ENCODE measurements around the gene ACRBP. TPM values are rescaled to one million over a fixed set of nuclear protein-coding genes. Genes with fewer than 3 reads are reported as not detected.

The ACRBP gene
- total RNA-seq, 1 experiment from 2014 or later = 4.2 TPM

DNA sequence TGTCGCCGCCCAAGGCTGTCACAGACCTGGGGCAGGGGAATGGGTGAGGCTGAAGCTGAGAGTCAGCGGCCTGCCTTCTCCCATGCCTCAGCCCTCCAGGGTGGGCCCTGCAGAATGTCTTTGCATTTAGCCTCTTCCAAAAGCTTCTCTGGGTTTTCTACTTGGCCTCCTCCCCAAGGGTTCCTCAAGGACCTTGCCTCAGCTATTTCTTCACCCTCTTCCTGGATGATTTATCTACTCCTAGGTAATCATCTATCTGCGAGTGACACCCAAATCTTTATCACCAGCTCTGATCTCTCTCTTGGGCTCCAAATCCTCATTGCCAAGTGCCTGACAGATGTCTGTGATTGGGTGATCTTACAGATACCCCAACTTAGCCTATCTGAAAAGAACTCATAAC, 6.7 kb downstream of the ACRBP start:
- POLR2A ChIA-PET (ENCODE audit: unreplicated experiment) = no interaction called here
- CTCF ChIA-PET = no interaction called here
- Histone ChIP-seq H3K79me2 (ENCODE audit: low read depth) (no peaks in the 10 kb centered on the region), H3K36me3 (ENCODE audit: low read depth) (no peaks in the 10 kb centered on the region), H3K27me3 (ENCODE audit: insufficient read depth, low read depth) (no peaks in the 10 kb centered on the region; the same call in 1 of the 2 replicates), H3K4me2 (no peak overlapping the region), H3K9me2 (ENCODE audit: insufficient read depth) (no peaks in the 10 kb centered on the region), H3K9me3 (ENCODE audit: insufficient read depth, low read depth) (peaks cover 8% of the 10 kb centered on the region; the same call in 1 of the 2 replicates), H3K4me3 (no peak overlapping the region), H3K27ac (no peak overlapping the region), H3K4me1 (replicated peaks; ENCODE audit: insufficient read depth) (peaks cover 15% of the 10 kb centered on the region), H3F3A (ENCODE audit: insufficient read depth, low read depth) (peaks cover 8% of the 10 kb centered on the region; the same call in 1 of the 2 replicates), H4K20me1 (ENCODE audit: insufficient read depth) (no peaks in the 10 kb centered on the region), H2AFZ (no peak overlapping the region)
- TF ChIP-seq CTCF (conservative IDR thresholded peaks at IDR 0.05) = no peak
- no peak for TF ChIP-seq EZH2 (IDR thresholded peaks at IDR 0.05; ENCODE audit: low read depth)
- intact Hi-C loops (cut with micrococcal nuclease; ENCODE audit: unreplicated experiment) = no loop called here
- no TSS peak for BruUV-seq (replicated peaks)
- DNase-seq = no peak

DNA sequence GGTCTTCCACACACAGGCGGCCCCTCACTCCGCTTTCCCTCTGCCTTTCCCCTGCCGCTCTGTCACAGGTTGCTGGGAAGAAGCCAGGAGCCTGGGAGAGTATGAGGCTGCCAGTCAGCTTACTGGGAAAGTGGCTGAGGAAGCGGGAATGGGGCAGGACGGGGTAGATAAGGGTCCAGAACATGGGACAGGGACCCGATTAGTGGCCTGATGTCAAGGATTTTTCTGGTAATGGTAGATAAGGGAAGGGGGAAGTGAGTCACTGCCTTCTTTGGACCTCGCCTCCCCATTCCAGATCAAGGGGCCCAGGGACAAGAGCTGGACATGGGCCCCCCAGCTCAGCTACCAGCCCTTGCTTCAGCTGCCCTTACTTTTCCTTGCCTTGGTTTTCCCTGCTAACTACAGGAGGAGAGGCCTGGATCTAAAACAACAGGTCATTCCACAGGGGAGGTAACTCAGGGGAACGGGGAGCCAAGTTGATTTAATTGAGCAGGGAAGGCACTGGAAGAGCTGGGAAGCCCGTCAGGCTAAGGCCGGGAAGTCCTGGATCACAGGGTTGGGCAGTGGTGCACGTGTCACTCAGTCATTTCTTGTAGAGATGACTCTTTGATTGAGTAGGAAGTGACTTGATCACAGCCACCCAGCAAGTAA, 8.0 kb downstream of the ACRBP start:
- Histone ChIP-seq H3K4me3 (no peak overlapping the region), H3K9me3 (ENCODE audit: insufficient read depth, low read depth) (peaks cover 4% of the 10 kb centered on the region; the same call in 1 of the 2 replicates), H3K9me2 (ENCODE audit: insufficient read depth) (no peaks in the 10 kb centered on the region), H3K4me2 (no peak overlapping the region), H3K36me3 (ENCODE audit: low read depth) (no peaks in the 10 kb centered on the region), H3K4me1 (replicated peaks; ENCODE audit: insufficient read depth) (peaks cover 22% of the 10 kb centered on the region), H3K79me2 (ENCODE audit: low read depth) (no peaks in the 10 kb centered on the region), H2AFZ (no peak overlapping the region), H3K27me3 (ENCODE audit: insufficient read depth, low read depth) (no peaks in the 10 kb centered on the region; the same call in 1 of the 2 replicates), H3K27ac (no peak overlapping the region), H4K20me1 (ENCODE audit: insufficient read depth) (no peaks in the 10 kb centered on the region), H3F3A (ENCODE audit: insufficient read depth, low read depth) (peaks cover 8% of the 10 kb centered on the region; the same call in 1 of the 2 replicates)
- intact Hi-C loops (cut with micrococcal nuclease; ENCODE audit: unreplicated experiment) = no loop called here
- no peak for DNase-seq
- ChIA-PET POLR2A (ENCODE audit: unreplicated experiment) (no interaction called here), CTCF (interaction anchor here (0.6 kb wide), 2 partner anchors 139 to 280 kb away, joined by 5 to 14 read pairs; no protein-coding TSS in a partner anchor)
- BruUV-seq (replicated peaks) = no TSS peak
- TF ChIP-seq CTCF (conservative IDR thresholded peaks at IDR 0.05) (no peak), EZH2 (IDR thresholded peaks at IDR 0.05; ENCODE audit: low read depth) (no peak)

DNA sequence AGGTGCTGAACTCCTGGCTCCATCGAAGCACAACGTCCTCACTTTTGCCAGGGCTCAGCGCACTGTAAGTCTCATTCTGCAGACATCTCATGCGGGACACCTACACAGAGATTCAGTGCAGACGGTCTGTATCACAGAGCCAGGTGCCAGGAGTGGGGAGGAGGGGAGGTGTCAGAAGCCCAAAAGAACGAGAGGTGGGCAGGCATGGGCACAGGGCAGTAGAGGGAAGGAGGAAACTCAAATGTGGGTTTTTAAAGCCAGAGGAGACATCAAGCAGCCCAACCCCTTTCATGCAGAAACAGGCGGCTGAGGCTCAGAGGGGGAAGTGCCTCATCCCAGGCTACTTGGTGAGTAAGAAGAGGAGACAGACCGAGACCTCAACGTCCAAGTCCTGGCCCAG, 8.9 kb downstream of the ACRBP start:
- H4K20me1 ChIP-seq (ENCODE audit: insufficient read depth) = no peaks in the 10 kb centered on the region
- H3K27ac ChIP-seq = no peak overlapping the region

More for the DNA sequence above, 8.9 kb downstream of the ACRBP start:
- no peak for DNase-seq
- Histone ChIP-seq H3K9me2 (ENCODE audit: insufficient read depth) (no peaks in the 10 kb centered on the region), H3K4me2 (no peak overlapping the region), H3F3A (ENCODE audit: insufficient read depth, low read depth) (peaks cover 8% of the 10 kb centered on the region; the same call in 1 of the 2 replicates), H3K4me3 (no peak overlapping the region), H3K27me3 (ENCODE audit: insufficient read depth, low read depth) (no peaks in the 10 kb centered on the region; the same call in 1 of the 2 replicates), H3K4me1 (replicated peaks; ENCODE audit: insufficient read depth) (peaks cover 22% of the 10 kb centered on the region), H3K79me2 (ENCODE audit: low read depth) (no peaks in the 10 kb centered on the region), H2AFZ (no peak overlapping the region), H3K9me3 (ENCODE audit: insufficient read depth, low read depth) (no peaks in the 10 kb centered on the region), H3K36me3 (ENCODE audit: low read depth) (no peaks in the 10 kb centered on the region)
- BruUV-seq (replicated peaks) = no TSS peak
- intact Hi-C loops (cut with micrococcal nuclease; ENCODE audit: unreplicated experiment) = no loop called here
- TF ChIP-seq CTCF (conservative IDR thresholded peaks at IDR 0.05) = no peak
- no peak for TF ChIP-seq EZH2 (IDR thresholded peaks at IDR 0.05; ENCODE audit: low read depth)
- CTCF ChIA-PET = no interaction called here
- POLR2A ChIA-PET (ENCODE audit: unreplicated experiment) = no interaction called here

All from PC-9 (cell line).